ENCODE data around the gene AHNAK2. TPM values are rescaled to one million over a fixed set of nuclear protein-coding genes. Genes with fewer than 3 reads are reported as not detected.

Gene AHNAK2
- total and polyA plus RNA-seq, 2 donors from 2014 or later: 1.1 to 72.0 TPM

- FAIRE-seq: no peak
- intact Hi-C loops (cut with DNase I): no loop called here
- H3K4me1 ChIP-seq (ENCODE audit: control insufficient read depth in 2 of 3, insufficient read depth in 2 of 3, low read depth in 1 of 3, low read length in 3 of 3): peaks cover 0 to 16% (median 0%) of the 10 kb centered on the region in 3 donors
These were observed 42.9 kb upstream of the AHNAK2 start, which contains the start of gene CDCA4 for GRCh38 chr14:105020815-105021655. Gene CDCA4, minus strand, starts transcription at chr14:105021083. Its CDS starts 9,154 bp downstream, at chr14:105011929.

GRCh38 chr14:105019861-105020814, 42.0 kb upstream of the AHNAK2 start:
- intact Hi-C loops (cut with DNase I): no loop called here
- no peak for FAIRE-seq

More at GRCh38 chr14:105020815-105021655, 42.9 kb upstream of the AHNAK2 start, which contains the start of gene CDCA4:
- Histone ChIP-seq H3K27me3 (ENCODE audit: control insufficient read depth, insufficient read depth, low read length) (no peaks in the 10 kb centered on the region), H3K27ac (ENCODE audit: low read depth in 2 of 2, low read length in 2 of 2) (peak within 1 kb of the TSS; percentile 57 to 85), H3K9ac (ENCODE audit: low read length in 3 of 3) (peak within 1 kb of the TSS; percentile 62 to 87 (median 65)), H3K9me3 (ENCODE audit: control insufficient read depth in 2 of 3, insufficient read depth in 1 of 3, low read length in 3 of 3) (no peaks in the 10 kb centered on the region), H3K4me3 (ENCODE audit: low read length in 3 of 3) (peak within 1 kb of the TSS; percentile 67 to 89 (median 87)), H3K36me3 (ENCODE audit: control insufficient read depth in 2 of 3, insufficient read depth in 3 of 3, low read length in 3 of 3) (no peaks in the 10 kb centered on the region)
- peak; percentile 97 to 99 (median 99) for DNase-seq
- no peak for TF ChIP-seq CTCF (IDR thresholded peaks at IDR 0.05; ENCODE audit: borderline replicate concordance, extremely low read depth, insufficient read depth)

GRCh38 chr14:105018414-105018813, 40.2 kb upstream of the AHNAK2 start:
- no peak for TF ChIP-seq CTCF (IDR thresholded peaks at IDR 0.05; ENCODE audit: borderline replicate concordance, extremely low read depth, insufficient read depth)
- no peak for FAIRE-seq
- intact Hi-C loops (cut with DNase I): no loop called here
- no peaks in the 10 kb centered on the region for H3K36me3 ChIP-seq (ENCODE audit: control insufficient read depth in 2 of 3, insufficient read depth in 3 of 3, low read length in 3 of 3)
- DNase-seq: no peak
- H3K4me3 ChIP-seq (ENCODE audit: low read length in 3 of 3): no peak overlapping the region
- no peaks in the 10 kb centered on the region for H3K9me3 ChIP-seq (ENCODE audit: control insufficient read depth in 2 of 3, insufficient read depth in 1 of 3, low read length in 3 of 3)
- no peak overlapping the region for H3K9ac ChIP-seq (ENCODE audit: low read length in 3 of 3)
- peaks cover 0 to 16% (median 0%) of the 10 kb centered on the region in 3 donors for H3K4me1 ChIP-seq (ENCODE audit: control insufficient read depth in 2 of 3, insufficient read depth in 2 of 3, low read depth in 1 of 3, low read length in 3 of 3)
- H3K27ac ChIP-seq (ENCODE audit: low read depth in 2 of 2, low read length in 2 of 2): no peak overlapping the region
- no peaks in the 10 kb centered on the region for H3K27me3 ChIP-seq (ENCODE audit: control insufficient read depth, insufficient read depth, low read length)

More at GRCh38 chr14:105019861-105020814, 42.0 kb upstream of the AHNAK2 start:
- Histone ChIP-seq H3K9ac (ENCODE audit: low read length in 3 of 3) (peak overlapping the region; percentile 34 to 65 (median 41)), H3K36me3 (ENCODE audit: control insufficient read depth in 2 of 3, insufficient read depth in 3 of 3, low read length in 3 of 3) (no peaks in the 10 kb centered on the region), H3K27ac (ENCODE audit: low read depth in 2 of 2, low read length in 2 of 2) (peak overlapping the region in 1 of 2 donors; percentile 57), H3K4me1 (ENCODE audit: control insufficient read depth in 2 of 3, insufficient read depth in 2 of 3, low read depth in 1 of 3, low read length in 3 of 3) (peaks cover 0 to 16% (median 0%) of the 10 kb centered on the region in 3 donors), H3K27me3 (ENCODE audit: control insufficient read depth, insufficient read depth, low read length) (no peaks in the 10 kb centered on the region), H3K9me3 (ENCODE audit: control insufficient read depth in 2 of 3, insufficient read depth in 1 of 3, low read length in 3 of 3) (no peaks in the 10 kb centered on the region), H3K4me3 (ENCODE audit: low read length in 3 of 3) (peak overlapping the region; percentile 40 to 66 (median 61))
- DNase-seq: peak; percentile 53 to 85 (median 65)
- TF ChIP-seq CTCF (IDR thresholded peaks at IDR 0.05; ENCODE audit: borderline replicate concordance, extremely low read depth, insufficient read depth): no peak
